Left hindlimb (tissue), 1 donor: ENCODE measurements around the gene CDX1.

Experiments used
- DNase-seq: peaks from one replicate; pipeline ENCODE4 v3.0.0-alpha.2; 2018

CDX1 gene

GRCh38 chr5:150184990-150185912 is 18.7 kb downstream of the CDX1 start:
- no peak for DNase-seq

- DNase-seq, result no peak
These were observed 19.6 kb downstream of the CDX1 start for GRCh38 chr5:150186137-150186536.

- DNase-seq, result no peak
These were observed 20.3 kb downstream of the CDX1 start for GRCh38 chr5:150186897-150187296.

GRCh38 chr5:150188146-150188842 is 21.7 kb downstream of the CDX1 start:
- no peak for DNase-seq

- DNase-seq, result no peak
These were observed 22.7 kb downstream of the CDX1 start for GRCh38 chr5:150189326-150189725.

- no peak for DNase-seq
These were observed 23.3 kb downstream of the CDX1 start, which contains the start of gene SLC6A7 for GRCh38 chr5:150189728-150190502. TSS of gene SLC6A7 (plus strand) at chr5:150190062. CDS start at chr5:150190328, 266 bp downstream.

GRCh38 chr5:150190503-150190979 is 24.0 kb downstream of the CDX1 start:
- no peak for DNase-seq

GRCh38 chr5:150190987-150191386 is 24.4 kb downstream of the CDX1 start:
- DNase-seq, result no peak

GRCh38 chr5:150192462-150192861 is 25.9 kb downstream of the CDX1 start:
- no peak for DNase-seq

- DNase-seq, result no peak
These were observed 29.3 kb downstream of the CDX1 start for GRCh38 chr5:150195736-150196485.

GRCh38 chr5:150196514-150196913 is 29.9 kb downstream of the CDX1 start:
- DNase-seq, result no peak

GRCh38 chr5:150196986-150197385 is 30.4 kb downstream of the CDX1 start:
- DNase-seq, result no peak

GRCh38 chr5:150197476-150197875 is 30.9 kb downstream of the CDX1 start:
- DNase-seq, result no peak

GRCh38 chr5:150202501-150202900 is 35.9 kb downstream of the CDX1 start:
- no peak for DNase-seq

GRCh38 chr5:150203832-150204589 is 37.4 kb downstream of the CDX1 start:
- no peak for DNase-seq

GRCh38 chr5:150204590-150204960 is 38.0 kb downstream of the CDX1 start:
- no peak for DNase-seq

GRCh38 chr5:150206098-150206778 is 39.7 kb downstream of the CDX1 start:
- DNase-seq, result no peak

GRCh38 chr5:150206779-150207115 is 40.2 kb downstream of the CDX1 start:
- no peak for DNase-seq

GRCh38 chr5:150208187-150209098 is 41.9 kb downstream of the CDX1 start:
- DNase-seq, result no peak

- DNase-seq, result peak; percentile 54
These were observed 42.6 kb downstream of the CDX1 start for GRCh38 chr5:150209099-150209635.
